CD14-positive monocyte (primary cell): ENCODE data around the gene CNEP1R1. TPM values are rescaled to one million over a fixed set of nuclear protein-coding genes. Genes with fewer than 3 reads are reported as not detected.

Source experiments
- DNase-seq, 3 donors: peaks; one replicate each; pipeline ENCODE4 v3.0.0-alpha.2; 2011 to 2022
- H2AFZ ChIP-seq: 2 replicates; pipeline ENCODE4 v1.6.0; 2012; ENCODE audit warnings: mild to moderate bottlenecking, low read depth, low read length, inconsistent platforms; ENCODE audit not compliant: insufficient read depth, poor library complexity, severe bottlenecking
- H3K27ac ChIP-seq, 2 donors: 1 replicate in 1 of 2; 2 replicates in 1 of 2; pipeline ENCODE4 v1.5.1; 2012 to 2013; ENCODE audit warnings: low read length in 2 of 2, control low read depth in 1 of 2, inconsistent platforms in 1 of 2, low read depth in 1 of 2, mild to moderate bottlenecking in 1 of 2
- H3K27me3 ChIP-seq, 2 donors: one replicate each; pipeline versions ENCODE4 v1.6.0 to v1.6.1; 2011 to 2013; ENCODE audit warnings: low read length in 2 of 2; ENCODE audit not compliant: control insufficient read depth in 2 of 2, insufficient read depth in 2 of 2
- H3K36me3 ChIP-seq, 2 donors: replicated peaks in 1 of 2; 1 replicate in 1 of 2; 2 replicates in 1 of 2; pipeline versions ENCODE4 v1.5.1 to v1.6.1; 2012 to 2013; ENCODE audit warnings: low read length in 2 of 2, control low read depth in 1 of 2, inconsistent platforms in 1 of 2, mild to moderate bottlenecking in 1 of 2; ENCODE audit not compliant: insufficient read depth in 2 of 2, control insufficient read depth in 1 of 2
- H3K4me1 ChIP-seq, 2 donors: 1 replicate in 1 of 2; 2 replicates in 1 of 2; pipeline versions ENCODE4 v1.5.1 to v1.6.1; 2012 to 2013; ENCODE audit warnings: low read length in 2 of 2, control low read depth in 1 of 2, inconsistent platforms in 1 of 2, mild to moderate bottlenecking in 1 of 2, moderate library complexity in 1 of 2; ENCODE audit not compliant: insufficient read depth in 2 of 2, control insufficient read depth in 1 of 2
- H3K4me2 ChIP-seq: replicated peaks from 2 replicates; pipeline ENCODE3; 2012; ENCODE audit warnings: low read length, moderate library complexity, mild to moderate bottlenecking; ENCODE audit not compliant: poor library complexity, severe bottlenecking; ENCODE audit errors: extremely low read depth
- H3K4me3 ChIP-seq, 3 experiments: fragments of 200-600 bp in 1 of 3; sonication (generic) in 1 of 3; replicated peaks in 1 of 3; 1 replicate in 2 of 3; 2 replicates in 1 of 3; pipeline ENCODE4 v1.5.1; 2011 to 2013; ENCODE audit warnings: low read length in 3 of 3, mild to moderate bottlenecking in 3 of 3, control low read depth in 2 of 3, low read depth in 2 of 3, inconsistent platforms in 1 of 3, moderate library complexity in 1 of 3
- H3K79me2 ChIP-seq: 2 replicates; pipeline ENCODE4 v1.6.0; 2012; ENCODE audit warnings: mild to moderate bottlenecking, control low read depth, inconsistent platforms, low read length, moderate library complexity; ENCODE audit not compliant: insufficient read depth
- H3K9ac ChIP-seq: 2 replicates; pipeline ENCODE4 v1.6.0; 2017; ENCODE audit warnings: low read length, mild to moderate bottlenecking; ENCODE audit not compliant: insufficient read depth, poor library complexity, severe bottlenecking
- H3K9me3 ChIP-seq, 2 donors: replicated peaks in 1 of 2; 1 replicate in 1 of 2; 2 replicates in 1 of 2; pipeline versions ENCODE4 v1.5.1 to v1.6.1; 2012 to 2013; ENCODE audit warnings: low read length in 2 of 2, control low read depth in 1 of 2; ENCODE audit not compliant: control insufficient read depth in 1 of 2, insufficient read depth in 1 of 2
- H4K20me1 ChIP-seq: 2 replicates; pipeline ENCODE4 v1.6.0; 2012; ENCODE audit warnings: mild to moderate bottlenecking, low read length, control low read depth, moderate library complexity; ENCODE audit not compliant: insufficient read depth
- H3K27ac Mint-ChIP-seq, 7 donors: one replicate each; pipeline ENCODE4 v1.8.0; 2020; ENCODE audit warnings: mild to moderate bottlenecking in 7 of 7, mixed read lengths in 7 of 7, moderate library complexity in 6 of 7, inconsistent platforms in 2 of 7
- H3K27me3 Mint-ChIP-seq, 3 donors: one replicate each; pipeline ENCODE4 v1.8.0; 2021 to 2022; ENCODE audit warnings: low read depth in 3 of 3, mild to moderate bottlenecking in 3 of 3, mixed read lengths in 3 of 3, moderate library complexity in 3 of 3, inconsistent platforms in 1 of 3
- H3K36me3 Mint-ChIP-seq, 2 donors: one replicate each; pipeline ENCODE4 v1.8.0; 2020; ENCODE audit warnings: mixed read lengths in 2 of 2, inconsistent platforms in 1 of 2, mild to moderate bottlenecking in 1 of 2
- H3K4me1 Mint-ChIP-seq: one replicate; pipeline ENCODE4 v1.8.0; 2020; ENCODE audit warnings: mild to moderate bottlenecking, mixed read lengths
- H3K4me3 Mint-ChIP-seq, 2 donors: one replicate each; pipeline ENCODE4 v1.8.0; 2020; ENCODE audit warnings: mild to moderate bottlenecking in 2 of 2, mixed read lengths in 2 of 2, moderate library complexity in 1 of 2
- H3K9me3 Mint-ChIP-seq, 7 donors: one replicate each; pipeline ENCODE4 v1.8.0; 2020 to 2022; ENCODE audit warnings: mixed read lengths in 7 of 7, mild to moderate bottlenecking in 6 of 7, moderate library complexity in 6 of 7, inconsistent platforms in 2 of 7
- WGBS: methylation state at CpG from one replicate; pipeline ENCODE4 v1.1.5; 2013; ENCODE audit warnings: missing lambda C conversion rate; ENCODE audit not compliant: insufficient coverage; 5-methylcytosine and 5-hydroxymethylcytosine counted together
- intact Hi-C, 2 donors: fragments of 100-400 bp; cut with micrococcal nuclease; formaldehyde crosslinking; loops; one replicate each; pipeline versions ENCODE4 v1.15.0 to v1.15.1; 2023
- polyA plus RNA-seq, 3 donors: library from polyadenylated mRNA; depleted of rRNA in 1 of 3; unstranded in 2 of 3; stranded (reverse) in 1 of 3; fragments of 300-500 nt in 2 of 3; fragments of >200 nt in 1 of 3; fragmentation: Illumina TruSeq in 2 of 3; gene quantifications; 1 replicate in 2 of 3; 2 replicates in 1 of 3; pipeline ENCODE4 v1.2.3, GENCODE V29; 2012 to 2021
- TF ChIP-seq, protein P1 (sequence below): fragments of 200-600 bp; IDR thresholded peaks from one replicate; pipeline ENCODE4 v1.8.0; 2022; ENCODE audit warnings: antibody characterized with exemption, mild to moderate bottlenecking

Gene CNEP1R1
- polyA plus RNA-seq, 3 donors: 13.7 to 49.6 (median 19.3) TPM

DNA sequence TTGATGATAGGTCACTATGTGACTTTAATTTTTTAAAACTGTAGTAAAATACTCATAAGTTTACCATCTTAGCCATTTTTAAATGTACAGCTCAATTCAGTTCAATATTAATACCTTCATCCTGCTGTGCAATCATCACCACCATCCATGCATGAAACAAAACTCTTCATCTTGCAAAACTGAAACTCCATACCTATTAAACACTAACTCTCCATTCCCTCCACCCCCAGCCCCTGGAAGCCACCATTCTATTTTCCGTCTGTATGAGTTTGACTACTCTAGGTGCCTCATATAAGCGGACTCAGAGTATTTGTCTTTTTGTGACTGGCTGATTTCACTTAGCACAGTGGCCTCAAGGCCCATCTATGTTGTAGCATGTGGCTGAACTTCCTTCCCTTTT, 9.4 kb upstream of the CNEP1R1 start:
- H3K4me2 ChIP-seq: no peak overlapping the region
- TF ChIP-seq, protein P1, sequence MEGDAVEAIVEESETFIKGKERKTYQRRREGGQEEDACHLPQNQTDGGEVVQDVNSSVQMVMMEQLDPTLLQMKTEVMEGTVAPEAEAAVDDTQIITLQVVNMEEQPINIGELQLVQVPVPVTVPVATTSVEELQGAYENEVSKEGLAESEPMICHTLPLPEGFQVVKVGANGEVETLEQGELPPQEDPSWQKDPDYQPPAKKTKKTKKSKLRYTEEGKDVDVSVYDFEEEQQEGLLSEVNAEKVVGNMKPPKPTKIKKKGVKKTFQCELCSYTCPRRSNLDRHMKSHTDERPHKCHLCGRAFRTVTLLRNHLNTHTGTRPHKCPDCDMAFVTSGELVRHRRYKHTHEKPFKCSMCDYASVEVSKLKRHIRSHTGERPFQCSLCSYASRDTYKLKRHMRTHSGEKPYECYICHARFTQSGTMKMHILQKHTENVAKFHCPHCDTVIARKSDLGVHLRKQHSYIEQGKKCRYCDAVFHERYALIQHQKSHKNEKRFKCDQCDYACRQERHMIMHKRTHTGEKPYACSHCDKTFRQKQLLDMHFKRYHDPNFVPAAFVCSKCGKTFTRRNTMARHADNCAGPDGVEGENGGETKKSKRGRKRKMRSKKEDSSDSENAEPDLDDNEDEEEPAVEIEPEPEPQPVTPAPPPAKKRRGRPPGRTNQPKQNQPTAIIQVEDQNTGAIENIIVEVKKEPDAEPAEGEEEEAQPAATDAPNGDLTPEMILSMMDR: no peak
- H3K27ac ChIP-seq: no peak overlapping the region
- no peaks in the 10 kb centered on the region for H4K20me1 ChIP-seq
- H3K27me3 ChIP-seq: no peaks in the 10 kb centered on the region
- no peak for DNase-seq
- peaks cover 0 to 1% (median 0%) of the 10 kb centered on the region in 7 donors for H3K9me3 Mint-ChIP-seq
- no peak overlapping the region for H3K4me3 Mint-ChIP-seq
- no peaks in the 10 kb centered on the region for H3K36me3 ChIP-seq
- H3K4me1 ChIP-seq: peaks cover 8 to 17% of the 10 kb centered on the region in 2 donors
- intact Hi-C loops: no loop called here
- H3K27me3 Mint-ChIP-seq: peaks cover 0 to 3% (median 2%) of the 10 kb centered on the region in 3 donors
- no peak overlapping the region for H2AFZ ChIP-seq
- H3K36me3 Mint-ChIP-seq: no peaks in the 10 kb centered on the region
- 80% methylated on average over 1 of the region's 2 CpGs for WGBS
- no peak overlapping the region for H3K9ac ChIP-seq
- H3K79me2 ChIP-seq: no peaks in the 10 kb centered on the region
- peak overlapping the region in 1 of 7 donors; percentile 21 for H3K27ac Mint-ChIP-seq
- peaks cover 21% of the 10 kb centered on the region for H3K4me1 Mint-ChIP-seq
- H3K4me3 ChIP-seq: no peak overlapping the region
- no peaks in the 10 kb centered on the region for H3K9me3 ChIP-seq

DNA sequence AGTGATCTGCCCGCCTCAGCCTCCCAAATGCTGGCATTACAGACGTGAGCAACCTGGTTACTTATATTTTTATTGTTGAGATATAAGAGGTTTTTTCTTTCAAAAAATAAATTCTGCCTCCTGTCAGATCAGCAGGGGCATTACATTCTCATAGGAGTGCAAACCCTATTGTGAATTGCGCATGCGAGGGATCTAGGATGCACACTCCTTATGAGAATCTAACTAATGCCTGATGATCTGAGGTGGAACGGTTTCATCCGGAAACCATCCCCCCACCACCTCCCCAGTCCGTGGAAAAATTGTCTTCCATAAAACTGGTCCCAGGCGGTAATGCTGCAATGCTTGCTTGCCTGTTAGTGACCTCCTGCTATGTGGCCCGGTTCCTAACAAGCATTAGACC, 7.5 kb upstream of the CNEP1R1 start:
- H3K27ac ChIP-seq: no peak overlapping the region
- H3K9ac ChIP-seq: no peak overlapping the region
- Mint-ChIP-seq H3K27me3 (peaks cover 2 to 3% (median 2%) of the 10 kb centered on the region in 3 donors), H3K36me3 (no peaks in the 10 kb centered on the region), H3K4me1 (peaks cover 9% of the 10 kb centered on the region), H3K9me3 (peaks cover 0 to 1% (median 0%) of the 10 kb centered on the region in 7 donors), H3K4me3 (no peak overlapping the region), H3K27ac (no peak overlapping the region)
- WGBS: 100% methylated on average over 4 of the region's 9 CpGs
- H3K27me3 ChIP-seq: no peaks in the 10 kb centered on the region
- H3K79me2 ChIP-seq: no peaks in the 10 kb centered on the region
- H4K20me1 ChIP-seq: no peaks in the 10 kb centered on the region
- no peaks in the 10 kb centered on the region for H3K9me3 ChIP-seq
- H2AFZ ChIP-seq: no peak overlapping the region
- intact Hi-C loops: no loop called here
- TF ChIP-seq, protein P1: no peak
- H3K4me2 ChIP-seq: no peak overlapping the region
- H3K4me3 ChIP-seq: no peak overlapping the region
- peaks cover 3 to 6% of the 10 kb centered on the region in 2 donors for H3K4me1 ChIP-seq
- H3K36me3 ChIP-seq: no peaks in the 10 kb centered on the region
- no peak for DNase-seq
